HepG2 (cell line): ENCODE data around the gene LAMC1. TPM values are rescaled to one million over a fixed set of nuclear protein-coding genes. Genes with fewer than 3 reads are reported as not detected.

Experiments used
- ATAC-seq: fragments of 200-7000 bp; cut with Tn5 transposase; 3 replicates; pipeline ENCODE4 v1.9.1; 2020; ENCODE audit warnings: mild to moderate bottlenecking, moderate library complexity
- BruUV-seq: library from RNA; stranded (reverse); fragments of 400-500 nt; replicated peaks from 2 replicates; lab custom pipeline; 2021; lab: Mats Ljungman, UMichigan
- CTCF ChIA-PET: fragments of 300-600 bp; formaldehyde crosslinking; extraction: SDS; loops from one replicate; lab custom pipeline; 2021; ENCODE audit warnings: low total read pairs, inconsistent platforms, low intra/inter-chr PET ratio; lab: Yijun Ruan, JAX
- POLR2A ChIA-PET: fragments of 350-600 bp; sonication (Branson Sonifier 250); formaldehyde crosslinking; loops from one replicate; lab custom pipeline; 2020; ENCODE audit warnings: antibody characterized with exemption, inconsistent platforms; lab: Yijun Ruan, JAX
- DNase-seq: peaks from one replicate; pipeline ENCODE4 v3.0.0-alpha.2; 2015; ENCODE audit warnings: low spot score
- FAIRE-seq: peaks from 3 replicates; lab custom pipeline; 2011; peaks lifted over from hg19 to GRCh38; lab: Jason Lieb, UNC
- H2AFZ ChIP-seq: one replicate; pipeline ENCODE4 v1.6.1; 2011; ENCODE audit warnings: low read length, inconsistent platforms
- H3K27ac ChIP-seq: fragments of 300-600 bp; 3 replicates; pipeline ENCODE4 v1.8.0; 2011; ENCODE audit warnings: mixed run types, mild to moderate bottlenecking, mixed read lengths, low read length, inconsistent platforms; ENCODE audit not compliant: insufficient read depth; ENCODE audit errors: extremely low read length
- H3K27me3 ChIP-seq, 2 experiments: fragments of 200-600 bp in 1 of 2; 2 replicates in 1 of 2; 3 replicates in 1 of 2; pipeline versions ENCODE4 v1.6.0 to v1.8.0; 2011; ENCODE audit warnings: low read length in 2 of 2, mild to moderate bottlenecking in 2 of 2, moderate library complexity in 2 of 2, inconsistent platforms in 1 of 2; ENCODE audit not compliant: insufficient read depth in 2 of 2, control insufficient read depth in 1 of 2
- H3K36me3 ChIP-seq, 2 experiments: fragments of 200-600 bp in 1 of 2; replicated peaks in 1 of 2; 2 replicates in 1 of 2; 3 replicates in 1 of 2; pipeline versions ENCODE4 v1.5.1 to v1.8.0; 2011; ENCODE audit warnings: low read length in 2 of 2, inconsistent platforms in 1 of 2; ENCODE audit not compliant: insufficient read depth in 2 of 2, control insufficient read depth in 1 of 2
- H3K4me1 ChIP-seq: 2 replicates; pipeline ENCODE4 v1.5.1; 2012; ENCODE audit warnings: low read length, inconsistent platforms; ENCODE audit not compliant: insufficient read depth
- H3K4me2 ChIP-seq: 2 replicates; pipeline ENCODE4 v1.6.0; 2011; ENCODE audit warnings: low read depth, low read length, inconsistent platforms
- H3K4me3 ChIP-seq, 3 experiments: fragments of 200-600 bp in 1 of 3; sonication (generic), shearing (Covaris generic) in 1 of 3; replicated peaks in 1 of 3; 2 replicates each; pipeline ENCODE4 v1.5.1; 2011 to 2016; ENCODE audit warnings: low read length in 3 of 3, inconsistent platforms in 2 of 3, low read depth in 2 of 3, mild to moderate bottlenecking in 2 of 3, control low read depth in 1 of 3, mixed read lengths in 1 of 3; ENCODE audit not compliant: insufficient read depth in 1 of 3
- H3K79me2 ChIP-seq: one replicate; pipeline ENCODE4 v1.6.1; 2011; ENCODE audit warnings: low read length, inconsistent platforms; ENCODE audit not compliant: insufficient read depth
- H3K9ac ChIP-seq: 2 replicates; pipeline ENCODE4 v1.6.0; 2011; ENCODE audit warnings: mild to moderate bottlenecking, low read depth, low read length, inconsistent platforms; ENCODE audit not compliant: insufficient read depth
- H3K9me3 ChIP-seq: 2 replicates; pipeline ENCODE4 v1.5.1; 2012; ENCODE audit warnings: mild to moderate bottlenecking, low read length
- H4K20me1 ChIP-seq: 2 replicates; pipeline ENCODE4 v1.6.0; 2011; ENCODE audit warnings: inconsistent platforms, mild to moderate bottlenecking, low read length, moderate library complexity; ENCODE audit not compliant: insufficient read depth
- ARID2 ChIP-seq: sonication (generic); formaldehyde crosslinking; IDR thresholded peaks from 2 replicates; pipeline ENCODE4 v1.8.1; 2022; ENCODE audit warnings: mild to moderate bottlenecking, missing genetic modification reagents, borderline replicate concordance
- BCL6 ChIP-seq: IDR thresholded peaks from 2 replicates; pipeline ENCODE4 v1.6.1; 2016; ENCODE audit warnings: missing genetic modification reagents, missing compliant biosample characterization
- SOX13 ChIP-seq, 3 experiments: fragments of 450-650 bp in 1 of 3; sonication (generic) in 1 of 3; formaldehyde crosslinking in 1 of 3; IDR thresholded peaks in 2 of 3; conservative IDR thresholded peaks in 1 of 3; 2 replicates each; pipeline versions ENCODE4 v1.5.0 to v1.6.1; 2016 to 2020; ENCODE audit warnings: antibody characterized with exemption in 1 of 3, mild to moderate bottlenecking in 1 of 3, missing compliant biosample characterization in 1 of 3, missing genetic modification reagents in 1 of 3, moderate library complexity in 1 of 3
- SRSF1 ChIP-seq: fragments of 200-400 bp; formaldehyde crosslinking; optimal IDR thresholded peaks from 2 replicates; pipeline ENCODE3; 2017; ENCODE audit warnings: mild to moderate bottlenecking, low read depth, low read length, moderate library complexity
- ZFP36L2 ChIP-seq: sonication (generic); formaldehyde crosslinking; IDR thresholded peaks from 2 replicates; pipeline ENCODE4 v1.4.0; 2020; ENCODE audit warnings: missing genetic modification reagents
- ZNF543 ChIP-seq: sonication (generic); formaldehyde crosslinking; IDR thresholded peaks from 2 replicates; pipeline ENCODE4 v1.4.0; 2020; ENCODE audit warnings: mild to moderate bottlenecking, missing genetic modification reagents
- WGBS: methylation state at CpG from one replicate; pipeline ENCODE4 v1.1.6; 2017; ENCODE audit warnings: low lambda C conversion rate; 5-methylcytosine and 5-hydroxymethylcytosine counted together
- in situ Hi-C: cut with HindIII; loops from 2 replicates; pipeline ENCODE4 v1.10.0; 2017; ENCODE audit warnings: low pct_unique_long_range_greater_than_20kb; ENCODE audit not compliant: extremely low pct_ligation_motif_present
- intact Hi-C: fragments of 100-400 bp; cut with micrococcal nuclease; formaldehyde crosslinking; loops from one replicate; pipeline ENCODE4 v1.10.0; 2022; ENCODE audit not compliant: unreplicated experiment
- polyA plus RNA-seq, 8 experiments: library from polyadenylated mRNA; depleted of rRNA in 3 of 8; stranded (reverse) in 7 of 8; unstranded in 1 of 8; fragments of >200 nt; fragmentation: Illumina TruSeq in 4 of 8; extraction: Trizol in 4 of 8; gene quantifications; 2 replicates each; pipeline versions ENCODE4 v1.2.1 to v1.2.3, GENCODE V29; 2011 to 2016; ENCODE audit warnings: low read depth in 4 of 8, missing spikeins in 1 of 8, mixed read lengths in 1 of 8; ENCODE audit not compliant: insufficient read depth in 1 of 8
- total RNA-seq, 5 experiments: library from RNA; depleted of rRNA; stranded (reverse); fragments of >200 nt; fragmentation: Illumina TruSeq; extraction: Trizol; gene quantifications; 2 replicates each; pipeline ENCODE4 v1.2.3, GENCODE V29; 2016; ENCODE audit warnings: low read depth in 1 of 5
- TF ChIP-seq, protein P1 (sequence below): sonication (generic); formaldehyde crosslinking; conservative IDR thresholded peaks from 2 replicates; pipeline ENCODE4 v1.4.0; 2020; ENCODE audit warnings: mild to moderate bottlenecking, missing genetic modification reagents, moderate library complexity
- TF ChIP-seq, protein P2 (sequence below): sonication (generic); formaldehyde crosslinking; IDR thresholded peaks from 2 replicates; pipeline ENCODE4 v1.4.0; 2020; ENCODE audit warnings: missing genetic modification reagents

LAMC1 gene
- total and polyA plus RNA-seq, 2 of the 13 experiments (the other 11 are each of a cell fraction or from before 2014, with no cell fraction given) = 58.5 to 137 TPM

DNA sequence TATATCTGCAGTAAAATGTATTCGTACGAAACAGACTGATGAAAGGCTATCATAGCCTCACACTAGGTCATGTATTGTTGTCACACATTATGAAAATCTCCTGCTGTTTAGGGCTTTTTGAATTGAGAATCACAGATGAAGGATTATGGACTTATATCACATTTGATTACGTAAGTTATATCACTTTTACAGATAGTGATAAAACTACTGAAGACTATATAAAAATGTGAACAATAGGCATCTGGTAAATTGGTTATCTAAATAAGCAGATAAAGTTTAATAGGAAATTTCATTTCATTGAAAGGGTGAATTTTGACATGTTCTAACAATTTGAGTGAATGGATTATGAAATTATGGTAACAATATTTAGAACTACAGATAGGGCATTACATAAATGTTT, 20.0 kb downstream of the LAMC1 start:
- no peak for ATAC-seq
- peaks cover 93% of the 10 kb centered on the region for H3K79me2 ChIP-seq
- no peaks in the 10 kb centered on the region; a peak in 1 of 5 replicates for H3K36me3 ChIP-seq
- no peak overlapping the region for H3K4me2 ChIP-seq
- 81% methylated on average over 3 of the region's 3 CpGs for WGBS
- H2AFZ ChIP-seq = no peak overlapping the region
- FAIRE-seq = no peak
- H4K20me1 ChIP-seq = peaks cover 3% of the 10 kb centered on the region
- intact Hi-C loops = no loop called here
- H3K9ac ChIP-seq = no peak overlapping the region
- H3K27ac ChIP-seq = peak overlapping the region; percentile 19
- peaks cover 70% of the 10 kb centered on the region for H3K4me1 ChIP-seq
- no peaks in the 10 kb centered on the region for H3K27me3 ChIP-seq
- POLR2A ChIA-PET = no interaction called here
- CTCF ChIA-PET = no interaction called here
- no peak for DNase-seq
- no peak for TF ChIP-seq ARID2
- TF ChIP-seq, all 625 proteins: peak for 0
- H3K4me3 ChIP-seq = no peak overlapping the region
- H3K9me3 ChIP-seq = no peaks in the 10 kb centered on the region
- no TSS peak for BruUV-seq
- in situ Hi-C loops = no loop called here

DNA sequence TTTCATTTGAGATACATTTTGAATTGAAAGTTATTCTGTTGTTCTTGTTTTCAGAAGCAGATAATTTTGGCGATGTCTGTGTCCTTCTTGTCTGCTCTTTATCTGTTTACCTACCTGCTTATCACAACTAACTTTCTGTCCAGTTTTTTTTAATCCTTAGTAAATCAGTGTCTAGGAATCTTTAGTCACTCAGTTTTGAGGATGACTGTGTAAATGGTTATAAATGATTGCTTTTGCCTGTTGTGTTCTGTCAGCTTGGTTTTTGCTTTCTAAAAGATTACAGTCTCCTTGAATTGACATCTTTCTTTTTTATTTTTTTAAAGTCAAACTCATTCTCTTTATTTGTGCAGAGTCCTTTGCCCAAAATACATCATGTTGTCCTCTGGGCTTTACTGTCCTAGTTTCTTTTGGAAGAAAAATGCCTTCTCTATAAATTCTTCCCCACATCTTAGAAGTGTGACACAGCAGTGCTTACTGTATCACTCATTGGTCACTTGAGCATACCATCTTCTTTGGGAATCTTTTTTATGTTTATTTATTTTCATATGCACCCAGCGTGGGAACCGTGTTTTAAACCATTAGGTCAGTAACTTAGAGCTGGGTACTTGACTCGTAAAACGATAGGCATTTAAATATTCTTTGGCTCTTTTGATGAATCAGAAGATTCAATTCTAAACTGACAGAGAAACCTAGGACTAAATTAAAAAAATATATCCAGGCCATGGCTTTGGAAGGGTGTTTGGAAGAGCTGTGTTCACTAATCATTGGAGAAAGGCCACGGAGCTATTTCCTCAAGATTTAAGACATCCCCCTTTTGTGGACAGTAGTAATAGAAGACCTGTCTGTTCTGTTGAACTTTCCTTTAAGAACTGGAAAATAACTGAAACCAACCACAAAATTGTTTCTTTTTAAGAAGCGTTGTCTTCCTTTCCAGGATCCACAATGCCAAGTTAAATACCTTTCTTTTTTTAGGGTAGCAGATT, 20.9 kb downstream of the LAMC1 start:
- TF ChIP-seq, protein P1, sequence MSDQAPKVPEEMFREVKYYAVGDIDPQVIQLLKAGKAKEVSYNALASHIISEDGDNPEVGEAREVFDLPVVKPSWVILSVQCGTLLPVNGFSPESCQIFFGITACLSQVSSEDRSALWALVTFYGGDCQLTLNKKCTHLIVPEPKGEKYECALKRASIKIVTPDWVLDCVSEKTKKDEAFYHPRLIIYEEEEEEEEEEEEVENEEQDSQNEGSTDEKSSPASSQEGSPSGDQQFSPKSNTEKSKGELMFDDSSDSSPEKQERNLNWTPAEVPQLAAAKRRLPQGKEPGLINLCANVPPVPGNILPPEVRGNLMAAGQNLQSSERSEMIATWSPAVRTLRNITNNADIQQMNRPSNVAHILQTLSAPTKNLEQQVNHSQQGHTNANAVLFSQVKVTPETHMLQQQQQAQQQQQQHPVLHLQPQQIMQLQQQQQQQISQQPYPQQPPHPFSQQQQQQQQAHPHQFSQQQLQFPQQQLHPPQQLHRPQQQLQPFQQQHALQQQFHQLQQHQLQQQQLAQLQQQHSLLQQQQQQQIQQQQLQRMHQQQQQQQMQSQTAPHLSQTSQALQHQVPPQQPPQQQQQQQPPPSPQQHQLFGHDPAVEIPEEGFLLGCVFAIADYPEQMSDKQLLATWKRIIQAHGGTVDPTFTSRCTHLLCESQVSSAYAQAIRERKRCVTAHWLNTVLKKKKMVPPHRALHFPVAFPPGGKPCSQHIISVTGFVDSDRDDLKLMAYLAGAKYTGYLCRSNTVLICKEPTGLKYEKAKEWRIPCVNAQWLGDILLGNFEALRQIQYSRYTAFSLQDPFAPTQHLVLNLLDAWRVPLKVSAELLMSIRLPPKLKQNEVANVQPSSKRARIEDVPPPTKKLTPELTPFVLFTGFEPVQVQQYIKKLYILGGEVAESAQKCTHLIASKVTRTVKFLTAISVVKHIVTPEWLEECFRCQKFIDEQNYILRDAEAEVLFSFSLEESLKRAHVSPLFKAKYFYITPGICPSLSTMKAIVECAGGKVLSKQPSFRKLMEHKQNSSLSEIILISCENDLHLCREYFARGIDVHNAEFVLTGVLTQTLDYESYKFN (CRISPR knock-in tag) = 0 out of 2 replicates have a peak, but pooled peaks have one; percentile 12
- TF ChIP-seq SRSF1 (no peak), BCL6 (CRISPR knock-in tag) (peak; percentile 30; the same call in 1 of the 2 replicates), ZNF543 (CRISPR knock-in tag) (no peak), SOX13 (IDR thresholded peaks at IDR 0.05) (no peak), SOX13 (CRISPR knock-in tag; conservative IDR thresholded peaks at IDR 0.05 in 1 of 2, IDR thresholded peaks at IDR 0.05 in 1 of 2) (peak in 1 of 2 experiments; percentile 13; a peak in 1 of 4 replicates), ZFP36L2 (CRISPR knock-in tag) (no peak)
- TF ChIP-seq, protein P2, sequence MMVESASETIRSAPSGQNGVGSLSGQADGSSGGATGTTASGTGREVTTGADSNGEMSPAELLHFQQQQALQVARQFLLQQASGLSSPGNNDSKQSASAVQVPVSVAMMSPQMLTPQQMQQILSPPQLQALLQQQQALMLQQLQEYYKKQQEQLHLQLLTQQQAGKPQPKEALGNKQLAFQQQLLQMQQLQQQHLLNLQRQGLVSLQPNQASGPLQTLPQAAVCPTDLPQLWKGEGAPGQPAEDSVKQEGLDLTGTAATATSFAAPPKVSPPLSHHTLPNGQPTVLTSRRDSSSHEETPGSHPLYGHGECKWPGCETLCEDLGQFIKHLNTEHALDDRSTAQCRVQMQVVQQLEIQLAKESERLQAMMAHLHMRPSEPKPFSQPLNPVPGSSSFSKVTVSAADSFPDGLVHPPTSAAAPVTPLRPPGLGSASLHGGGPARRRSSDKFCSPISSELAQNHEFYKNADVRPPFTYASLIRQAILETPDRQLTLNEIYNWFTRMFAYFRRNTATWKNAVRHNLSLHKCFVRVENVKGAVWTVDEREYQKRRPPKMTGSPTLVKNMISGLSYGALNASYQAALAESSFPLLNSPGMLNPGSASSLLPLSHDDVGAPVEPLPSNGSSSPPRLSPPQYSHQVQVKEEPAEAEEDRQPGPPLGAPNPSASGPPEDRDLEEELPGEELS = 0 out of 2 replicates have a peak, but pooled peaks have one; percentile 15
- peak overlapping the region; percentile 19 for H3K27ac ChIP-seq
- FAIRE-seq (no peak), ATAC-seq (no peak; the same call in 2 of the 3 replicates), DNase-seq (peak; percentile 33)
- peaks cover 91% of the 10 kb centered on the region for H3K79me2 ChIP-seq
- in situ Hi-C loops (no loop called here), intact Hi-C loops (no loop called here)
- no peaks in the 10 kb centered on the region; a peak in 1 of 5 replicates for H3K36me3 ChIP-seq
- H3K9ac ChIP-seq = no peak overlapping the region
- H3K4me1 ChIP-seq = peaks cover 61% of the 10 kb centered on the region
- no TSS peak for BruUV-seq
- H3K4me2 ChIP-seq = peak overlapping the region; percentile 13; the same call in 1 of the 2 replicates
- WGBS = 75% methylated on average over 7 of the region's 7 CpGs
- ChIA-PET POLR2A (no interaction called here), CTCF (no interaction called here)
- H3K9me3 ChIP-seq = no peaks in the 10 kb centered on the region
- H4K20me1 ChIP-seq = peaks cover 3% of the 10 kb centered on the region
- H3K4me3 ChIP-seq = no peak overlapping the region
- H2AFZ ChIP-seq = no peak overlapping the region
- no peaks in the 10 kb centered on the region for H3K27me3 ChIP-seq
